GM21737 (cell line): ENCODE measurements around the gene POM121.
"Not testable (repeated sequence)": the region's sequence is repeated elsewhere in the genome, so short reads cannot be mapped to it uniquely, and the experiment has no call there.

Experiments used
- ATAC-seq: cut with Tn5 transposase; IDR thresholded peaks from one replicate; pipeline ENCODE4 v1.9.1; 2021; ENCODE audit warnings: mild to moderate bottlenecking, moderate library complexity; ENCODE audit not compliant: unreplicated experiment

POM121 gene

GRCh38 chr7:72995484-72995883, 70.6 kb downstream of the POM121 start:
- ATAC-seq = not testable (repeated sequence)

- not testable (repeated sequence) for ATAC-seq
These were observed 72.6 kb downstream of the POM121 start for GRCh38 chr7:72997447-72997846.

- ATAC-seq = not testable (repeated sequence)
These were observed 73.1 kb downstream of the POM121 start for GRCh38 chr7:72997887-72998468.
